Measurements from ENCODE around the gene STX19.

The STX19 gene

DNA sequence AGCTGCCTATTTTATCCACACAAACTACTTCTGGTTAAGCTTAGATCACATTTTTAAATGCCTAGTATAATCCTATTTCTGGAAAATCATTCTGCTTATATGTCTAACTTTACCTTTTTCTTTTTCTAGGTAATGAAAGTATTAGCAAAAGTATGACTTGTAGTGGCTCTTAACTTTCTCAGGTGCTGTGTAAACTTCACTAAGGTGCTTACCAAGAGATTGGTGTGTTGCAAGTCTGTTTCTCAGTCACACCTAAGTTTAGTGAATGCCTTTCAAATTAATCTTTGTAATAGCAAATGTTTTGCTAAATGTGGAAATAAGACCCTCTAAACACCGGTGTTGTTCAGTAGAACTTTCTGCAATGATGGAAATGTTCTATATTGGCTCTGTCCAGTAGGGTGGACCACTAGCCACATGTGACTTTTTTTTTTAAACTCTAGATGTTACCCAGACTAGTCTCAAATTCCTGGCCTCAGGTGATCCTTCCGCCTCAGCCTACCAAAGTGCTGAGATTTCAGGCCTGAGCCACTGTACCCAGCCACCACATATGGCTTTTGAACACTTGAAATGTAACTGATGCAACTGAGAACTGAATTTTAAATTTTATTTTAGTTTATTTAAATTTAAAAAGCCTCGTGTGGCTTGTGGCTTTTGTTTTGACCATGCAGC, 26.4 kb downstream of the STX19 start:
- TF ChIP-seq FOXP2 (optimal IDR thresholded peaks at IDR 0.05; ENCODE audit: borderline replicate concordance, extremely low read depth, extremely low read length, insufficient read depth), result no peak
- TF ChIP-seq TAF1 (IDR thresholded peaks at IDR 0.05; ENCODE audit: borderline replicate concordance, insufficient read depth, low read length), result no peak
- no peak for TF ChIP-seq POLR2AphosphoS5 (IDR thresholded peaks at IDR 0.05; ENCODE audit: low read depth, low read length)
- no peak for TF ChIP-seq SIN3A (IDR thresholded peaks at IDR 0.05; ENCODE audit: borderline replicate concordance, insufficient read depth, low read length)
- TF ChIP-seq, protein P1, sequence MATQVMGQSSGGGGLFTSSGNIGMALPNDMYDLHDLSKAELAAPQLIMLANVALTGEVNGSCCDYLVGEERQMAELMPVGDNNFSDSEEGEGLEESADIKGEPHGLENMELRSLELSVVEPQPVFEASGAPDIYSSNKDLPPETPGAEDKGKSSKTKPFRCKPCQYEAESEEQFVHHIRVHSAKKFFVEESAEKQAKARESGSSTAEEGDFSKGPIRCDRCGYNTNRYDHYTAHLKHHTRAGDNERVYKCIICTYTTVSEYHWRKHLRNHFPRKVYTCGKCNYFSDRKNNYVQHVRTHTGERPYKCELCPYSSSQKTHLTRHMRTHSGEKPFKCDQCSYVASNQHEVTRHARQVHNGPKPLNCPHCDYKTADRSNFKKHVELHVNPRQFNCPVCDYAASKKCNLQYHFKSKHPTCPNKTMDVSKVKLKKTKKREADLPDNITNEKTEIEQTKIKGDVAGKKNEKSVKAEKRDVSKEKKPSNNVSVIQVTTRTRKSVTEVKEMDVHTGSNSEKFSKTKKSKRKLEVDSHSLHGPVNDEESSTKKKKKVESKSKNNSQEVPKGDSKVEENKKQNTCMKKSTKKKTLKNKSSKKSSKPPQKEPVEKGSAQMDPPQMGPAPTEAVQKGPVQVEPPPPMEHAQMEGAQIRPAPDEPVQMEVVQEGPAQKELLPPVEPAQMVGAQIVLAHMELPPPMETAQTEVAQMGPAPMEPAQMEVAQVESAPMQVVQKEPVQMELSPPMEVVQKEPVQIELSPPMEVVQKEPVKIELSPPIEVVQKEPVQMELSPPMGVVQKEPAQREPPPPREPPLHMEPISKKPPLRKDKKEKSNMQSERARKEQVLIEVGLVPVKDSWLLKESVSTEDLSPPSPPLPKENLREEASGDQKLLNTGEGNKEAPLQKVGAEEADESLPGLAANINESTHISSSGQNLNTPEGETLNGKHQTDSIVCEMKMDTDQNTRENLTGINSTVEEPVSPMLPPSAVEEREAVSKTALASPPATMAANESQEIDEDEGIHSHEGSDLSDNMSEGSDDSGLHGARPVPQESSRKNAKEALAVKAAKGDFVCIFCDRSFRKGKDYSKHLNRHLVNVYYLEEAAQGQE (IDR thresholded peaks at IDR 0.05; ENCODE audit: insufficient read depth in 1 of 2, low read depth in 2 of 2, low read length in 2 of 2), result no peak

DNA sequence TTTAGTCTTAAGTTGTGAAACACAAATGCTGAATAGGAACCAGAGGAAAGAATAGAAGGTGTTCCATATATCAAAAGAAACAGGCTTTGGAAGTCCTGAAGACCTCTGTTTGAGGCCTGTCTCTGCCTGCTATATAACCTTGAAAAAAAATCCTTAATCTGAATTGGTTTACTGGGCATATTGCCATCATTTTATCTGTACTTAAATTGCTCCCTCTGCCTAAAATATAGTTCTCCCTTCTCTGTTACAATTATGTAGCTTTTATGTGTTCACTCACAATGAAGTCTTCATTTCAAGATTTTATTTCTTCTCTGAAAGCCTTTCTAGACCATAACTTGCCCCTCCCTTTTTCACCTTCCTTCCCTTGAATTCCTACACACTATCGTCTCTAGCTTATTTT, 27.2 kb downstream of the STX19 start:
- TF ChIP-seq SIN3A (IDR thresholded peaks at IDR 0.05; ENCODE audit: borderline replicate concordance, insufficient read depth, low read length) (no peak), TAF1 (IDR thresholded peaks at IDR 0.05; ENCODE audit: borderline replicate concordance, insufficient read depth, low read length) (no peak)

GRCh38 chr3:93994056-93994455, 34.3 kb downstream of the STX19 start:
- no peak for TF ChIP-seq POLR2AphosphoS5 (IDR thresholded peaks at IDR 0.05; ENCODE audit: low read depth, low read length)
- TF ChIP-seq, protein P1 (IDR thresholded peaks at IDR 0.05; ENCODE audit: insufficient read depth in 1 of 2, low read depth in 2 of 2, low read length in 2 of 2), result no peak
- TF ChIP-seq TAF1 (IDR thresholded peaks at IDR 0.05; ENCODE audit: borderline replicate concordance, insufficient read depth, low read length), result no peak
- no peak for TF ChIP-seq FOXP2 (optimal IDR thresholded peaks at IDR 0.05; ENCODE audit: borderline replicate concordance, extremely low read depth, extremely low read length, insufficient read depth)
- no peak for TF ChIP-seq SIN3A (IDR thresholded peaks at IDR 0.05; ENCODE audit: borderline replicate concordance, insufficient read depth, low read length)

DNA sequence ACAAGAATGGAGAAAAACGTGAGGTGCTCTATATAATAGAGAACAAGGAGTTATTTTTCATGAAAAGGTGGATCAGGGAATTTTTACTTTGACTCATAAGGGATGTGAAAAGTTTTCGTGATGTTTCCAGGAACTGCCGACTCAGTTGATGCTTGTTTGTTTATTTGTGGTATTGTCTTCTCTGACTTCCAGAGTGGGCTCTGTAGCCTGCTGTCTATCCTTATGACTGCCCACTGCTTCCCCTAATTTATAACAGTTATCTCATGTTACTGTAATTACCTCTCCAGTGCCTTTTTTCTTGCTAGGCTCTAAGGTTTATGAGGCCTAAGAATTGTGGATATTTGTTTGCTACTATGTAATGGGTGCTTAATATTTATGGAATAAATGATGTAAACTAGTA, 36.2 kb downstream of the STX19 start:
- TF ChIP-seq, protein P1 (IDR thresholded peaks at IDR 0.05; ENCODE audit: insufficient read depth in 1 of 2, low read depth in 2 of 2, low read length in 2 of 2), result no peak
- TF ChIP-seq FOXP2 (optimal IDR thresholded peaks at IDR 0.05; ENCODE audit: borderline replicate concordance, extremely low read depth, extremely low read length, insufficient read depth), result no peak
- no peak for TF ChIP-seq TAF1 (IDR thresholded peaks at IDR 0.05; ENCODE audit: borderline replicate concordance, insufficient read depth, low read length)
- no peak for TF ChIP-seq SIN3A (IDR thresholded peaks at IDR 0.05; ENCODE audit: borderline replicate concordance, insufficient read depth, low read length)
- TF ChIP-seq POLR2AphosphoS5 (IDR thresholded peaks at IDR 0.05; ENCODE audit: low read depth, low read length), result no peak

DNA sequence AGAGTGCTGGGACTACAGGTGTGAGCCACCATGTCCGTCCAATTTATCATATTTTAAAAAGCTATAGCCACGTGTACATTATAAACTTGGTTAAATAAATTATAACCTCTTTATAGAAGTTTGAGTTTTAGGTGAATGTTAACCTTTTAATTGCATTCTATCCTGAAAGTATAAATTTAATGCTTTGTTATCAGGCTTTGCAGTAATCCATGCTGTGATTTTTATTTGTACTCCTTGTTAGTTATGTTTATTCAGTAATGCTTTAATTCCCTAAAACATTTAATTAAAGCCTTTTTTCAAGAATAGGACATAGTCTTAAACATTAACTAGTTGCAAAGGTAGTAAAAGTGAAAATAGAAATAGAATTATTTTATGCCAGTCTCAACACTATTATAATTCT, 36.8 kb downstream of the STX19 start:
- TF ChIP-seq FOXP2 (optimal IDR thresholded peaks at IDR 0.05; ENCODE audit: borderline replicate concordance, extremely low read depth, extremely low read length, insufficient read depth), result no peak
- TF ChIP-seq, protein P1 (IDR thresholded peaks at IDR 0.05; ENCODE audit: insufficient read depth in 1 of 2, low read depth in 2 of 2, low read length in 2 of 2), result no peak
- TF ChIP-seq SIN3A (IDR thresholded peaks at IDR 0.05; ENCODE audit: borderline replicate concordance, insufficient read depth, low read length), result no peak
- TF ChIP-seq POLR2AphosphoS5 (IDR thresholded peaks at IDR 0.05; ENCODE audit: low read depth, low read length), result no peak
- TF ChIP-seq TAF1 (IDR thresholded peaks at IDR 0.05; ENCODE audit: borderline replicate concordance, insufficient read depth, low read length), result no peak
